H1 (cell line): ENCODE data around the gene EEIG1. TPM values are rescaled to one million over a fixed set of nuclear protein-coding genes. Genes with fewer than 3 reads are reported as not detected.

ENCODE experiments used
- CTCF ChIA-PET: fragments of 300-600 bp; sonication (Branson Sonifier 250); formaldehyde crosslinking; loops from one replicate; lab custom pipeline; 2021; ENCODE audit not compliant: partially characterized antibody; lab: Charles Lee
- POLR2A ChIA-PET: fragments of 300-600 bp; sonication (Branson Sonifier 250); formaldehyde crosslinking; loops from one replicate; lab custom pipeline; 2021; ENCODE audit warnings: inconsistent platforms; ENCODE audit not compliant: partially characterized antibody; lab: Charles Lee
- DNase-seq, 2 experiments: peaks; one replicate each; pipeline versions ENCODE4 v3.0.0 to v3.0.0-alpha.2; 2010 to 2022; ENCODE audit warnings: low spot score in 2 of 2, low read depth in 1 of 2, mixed read lengths in 1 of 2
- FAIRE-seq: peaks from 2 replicates; lab custom pipeline; 2011; peaks lifted over from hg19 to GRCh38; lab: Jason Lieb, UNC
- H2AFZ ChIP-seq: 2 replicates; pipeline ENCODE4 v1.8.1; 2012; ENCODE audit warnings: low read length, inconsistent platforms
- H2AK5ac ChIP-seq: 2 replicates; pipeline ENCODE4 v1.6.1; 2013; ENCODE audit warnings: low read depth, low read length
- H2BK120ac ChIP-seq: replicated peaks from 2 replicates; pipeline ENCODE3; 2013; ENCODE audit warnings: low read depth, low read length, inconsistent platforms
- H2BK12ac ChIP-seq: 2 replicates; pipeline ENCODE4 v1.6.1; 2013; ENCODE audit warnings: low read depth, low read length
- H2BK15ac ChIP-seq: 2 replicates; pipeline ENCODE4 v1.6.1; 2013; ENCODE audit warnings: low read length
- H2BK20ac ChIP-seq: 2 replicates; pipeline ENCODE4 v1.6.1; 2013; ENCODE audit warnings: low read length
- H2BK5ac ChIP-seq: 2 replicates; pipeline ENCODE4 v1.6.1; 2013; ENCODE audit warnings: low read depth, low read length
- H3K14ac ChIP-seq: 2 replicates; pipeline ENCODE4 v1.6.1; 2013; ENCODE audit warnings: inconsistent platforms; ENCODE audit not compliant: insufficient read length
- H3K18ac ChIP-seq: 2 replicates; pipeline ENCODE4 v1.6.1; 2013; ENCODE audit warnings: low read length; ENCODE audit errors: extremely low read depth
- H3K23ac ChIP-seq: 2 replicates; pipeline ENCODE4 v1.6.1; 2013; ENCODE audit warnings: inconsistent platforms; ENCODE audit not compliant: insufficient read length
- H3K23me2 ChIP-seq: 2 replicates; pipeline ENCODE4 v1.6.1; 2013; ENCODE audit warnings: low read depth, low read length
- H3K27ac ChIP-seq: 2 replicates; pipeline ENCODE4 v1.6.1; 2011; ENCODE audit warnings: low read depth, low read length, inconsistent platforms
- H3K27me3 ChIP-seq, 4 experiments: replicated peaks in 1 of 4; 1 replicate in 1 of 4; 2 replicates in 3 of 4; pipeline versions ENCODE4 v1.6.1 to v1.8.1; 2011 to 2013; ENCODE audit warnings: low read length in 3 of 4, mild to moderate bottlenecking in 3 of 4, inconsistent platforms in 2 of 4, mixed read lengths in 2 of 4, moderate library complexity in 1 of 4; ENCODE audit not compliant: control insufficient read depth in 3 of 4, insufficient read depth in 3 of 4; ENCODE audit errors: extremely low read depth in 1 of 4
- H3K36me3 ChIP-seq, 4 experiments: 2 replicates each; pipeline versions ENCODE4 v1.6.1 to v1.8.1; 2011 to 2013; ENCODE audit warnings: mild to moderate bottlenecking in 4 of 4, low read length in 3 of 4, moderate library complexity in 2 of 4, control low read depth in 1 of 4, inconsistent platforms in 1 of 4; ENCODE audit not compliant: insufficient read depth in 4 of 4, control insufficient read depth in 2 of 4
- H3K4ac ChIP-seq: replicated peaks from 2 replicates; pipeline ENCODE3; 2013; ENCODE audit warnings: low read length, low read depth, mixed read lengths, inconsistent platforms; ENCODE audit not compliant: insufficient read length
- H3K4me1 ChIP-seq, 4 experiments: replicated peaks in 1 of 4; 1 replicate in 1 of 4; 2 replicates in 3 of 4; pipeline versions ENCODE4 v1.6.1 to v1.8.1; 2011 to 2013; ENCODE audit warnings: low read length in 3 of 4, inconsistent platforms in 2 of 4, mixed read lengths in 1 of 4; ENCODE audit not compliant: insufficient read depth in 4 of 4, control insufficient read depth in 3 of 4
- H3K4me2 ChIP-seq, 2 experiments: 2 replicates each; pipeline versions ENCODE4 v1.6.1 to v1.8.1; 2011 to 2013; ENCODE audit warnings: low read depth in 2 of 2, low read length in 2 of 2, control low read depth in 1 of 2, inconsistent platforms in 1 of 2, mild to moderate bottlenecking in 1 of 2; ENCODE audit not compliant: insufficient read depth in 1 of 2
- H3K4me3 ChIP-seq, 4 experiments: fragments of 200-600, 300-600 bp in 1 of 4; sonication (generic), shearing (Covaris generic), sonication (Bioruptor Twin) in 1 of 4; 2 replicates each; pipeline versions ENCODE4 v1.5.1 to v1.8.1; 2011 to 2016; ENCODE audit warnings: low read length in 4 of 4, low read depth in 3 of 4, control low read depth in 2 of 4, inconsistent platforms in 2 of 4, mild to moderate bottlenecking in 2 of 4, mixed read lengths in 1 of 4, moderate library complexity in 1 of 4; ENCODE audit not compliant: insufficient read depth in 2 of 4; ENCODE audit errors: extremely low read depth in 1 of 4
- H3K56ac ChIP-seq: replicated peaks from 2 replicates; pipeline ENCODE3; 2013; ENCODE audit warnings: low read depth, mild to moderate bottlenecking, mixed read lengths, low read length, inconsistent platforms; ENCODE audit not compliant: insufficient read length
- H3K79me1 ChIP-seq: 2 replicates; pipeline ENCODE4 v1.6.1; 2013; ENCODE audit warnings: low read depth, low read length, control low read depth
- H3K79me2 ChIP-seq, 2 experiments: 2 replicates each; pipeline versions ENCODE4 v1.6.1 to v1.8.1; 2012 to 2013; ENCODE audit warnings: low read length in 2 of 2, mild to moderate bottlenecking in 2 of 2, inconsistent platforms in 1 of 2; ENCODE audit not compliant: insufficient read depth in 2 of 2, control insufficient read depth in 1 of 2
- H3K9ac ChIP-seq, 4 experiments: replicated peaks in 1 of 4; 1 replicate in 1 of 4; 2 replicates in 3 of 4; pipeline versions ENCODE4 v1.6.1 to v1.8.1; 2011 to 2013; ENCODE audit warnings: low read depth in 3 of 4, low read length in 3 of 4, control low read depth in 2 of 4, mild to moderate bottlenecking in 2 of 4, moderate library complexity in 2 of 4, inconsistent platforms in 1 of 4; ENCODE audit errors: extremely low read depth in 1 of 4
- H3K9me3 ChIP-seq, 2 experiments: 2 replicates each; pipeline versions ENCODE4 v1.6.1 to v1.8.1; 2012 to 2013; ENCODE audit warnings: mild to moderate bottlenecking in 2 of 2, moderate library complexity in 2 of 2, control low read depth in 1 of 2, inconsistent platforms in 1 of 2, low read depth in 1 of 2, low read length in 1 of 2, mixed read lengths in 1 of 2; ENCODE audit not compliant: insufficient read depth in 2 of 2
- H4K20me1 ChIP-seq, 2 experiments: replicated peaks in 1 of 2; 2 replicates each; pipeline versions ENCODE3 to v1.8.1; 2011 to 2013; ENCODE audit warnings: inconsistent platforms in 2 of 2, low read length in 2 of 2, mild to moderate bottlenecking in 1 of 2; ENCODE audit not compliant: insufficient read depth in 2 of 2, control insufficient read depth in 1 of 2
- H4K5ac ChIP-seq: 2 replicates; pipeline ENCODE4 v1.6.1; 2013; ENCODE audit warnings: low read length, low read depth, mixed read lengths, inconsistent platforms; ENCODE audit not compliant: insufficient read length
- H4K8ac ChIP-seq: 2 replicates; pipeline ENCODE4 v1.8.0; 2013; ENCODE audit warnings: mild to moderate bottlenecking, moderate library complexity, low read length, inconsistent platforms; ENCODE audit not compliant: insufficient read depth; ENCODE audit errors: extremely low read depth
- H4K91ac ChIP-seq: replicated peaks from 2 replicates; pipeline ENCODE3; 2013; ENCODE audit warnings: low read length, mixed read lengths, inconsistent platforms; ENCODE audit not compliant: insufficient read length
- EP300 ChIP-seq, 2 experiments: IDR thresholded peaks; 1 replicate in 1 of 2; 2 replicates in 1 of 2; pipeline ENCODE4 v1.6.1; 2011 to 2012; ENCODE audit warnings: low read depth in 2 of 2, low read length in 2 of 2, mild to moderate bottlenecking in 2 of 2, borderline replicate concordance in 1 of 2, inconsistent platforms in 1 of 2, moderate library complexity in 1 of 2
- MAFK ChIP-seq: IDR thresholded peaks from 2 replicates; pipeline ENCODE4 v1.6.1; 2012; ENCODE audit warnings: low read depth, mild to moderate bottlenecking, improper control_type of control experiment, low read length
- NANOG ChIP-seq: IDR thresholded peaks from 2 replicates; pipeline ENCODE4 v1.6.1; 2011; ENCODE audit warnings: low read length, low read depth, mild to moderate bottlenecking, inconsistent platforms; ENCODE audit not compliant: insufficient read depth, poor library complexity, severe bottlenecking
- POLR2A ChIP-seq, 2 experiments: IDR thresholded peaks; 1 replicate in 1 of 2; 2 replicates in 1 of 2; pipeline ENCODE4 v1.6.1; 2011; ENCODE audit warnings: low read depth in 2 of 2, low read length in 2 of 2, mild to moderate bottlenecking in 2 of 2; ENCODE audit errors: control extremely low read depth in 1 of 2
- RNF2 ChIP-seq: fragments of 200-900, 300-1000 bp; sonication (generic); IDR thresholded peaks from 2 replicates; pipeline ENCODE4 v1.7.1; 2016; ENCODE audit warnings: borderline replicate concordance, low read depth, mild to moderate bottlenecking, antibody characterized with exemption, low read length; ENCODE audit not compliant: poor library complexity, severe bottlenecking; ENCODE audit errors: missing control alignments
- WGBS, 2 experiments: shearing (Covaris generic) in 1 of 2; methylation state at CpG; one replicate each; pipeline versions ENCODE4 v1.1.6 to v1.1.7; 2013 to 2015; ENCODE audit warnings: low lambda C conversion rate in 2 of 2, mixed read lengths in 2 of 2, inconsistent platforms in 1 of 2, low coverage in 1 of 2, missing lambda C conversion rate in 1 of 2; ENCODE audit not compliant: insufficient replicate concordance in 2 of 2, insufficient coverage in 1 of 2, insufficient read length in 1 of 2; ENCODE audit errors: extremely low coverage in 1 of 2, missing lambda C conversion rate in 1 of 2; 5-methylcytosine and 5-hydroxymethylcytosine counted together
- polyA plus RNA-seq, 7 experiments: library from polyadenylated mRNA; depleted of rRNA in 3 of 7; stranded (reverse) in 5 of 7; unstranded in 2 of 7; fragments of >200 nt in 5 of 7; fragments of 200-250 nt in 2 of 7; gene quantifications; 1 replicate in 5 of 7; 2 replicates in 1 of 7; 4 replicates in 1 of 7; pipeline versions ENCODE4 v1.2.1 to v1.2.3, GENCODE V29; 2011 to 2013; ENCODE audit warnings: missing spikeins in 2 of 7, mixed read lengths in 2 of 7
- total RNA-seq: library from RNA; stranded (reverse); fragmentation: NEBNext Ultra II Directional; extraction: Animal tissue kit (Norgen Biotek cat#: 25700); gene quantifications from 2 replicates; pipeline ENCODE4 v1.2.1, GENCODE V29; 2021

The EEIG1 gene
- total and polyA plus RNA-seq, 2 of the 8 experiments (the other 6 are each of a cell fraction or from before 2014, with no cell fraction given): 29.8 to 50.8 TPM

- no peak for FAIRE-seq
- no peak overlapping the region for H3K14ac ChIP-seq
- no peak overlapping the region for H4K8ac ChIP-seq
- H2AK5ac ChIP-seq: no peak overlapping the region
- H2BK5ac ChIP-seq: 0 out of 2 replicates have a peak overlapping the region, but pooled peaks have one; percentile 75
- H4K20me1 ChIP-seq: peaks cover 63 to 66% of the 10 kb centered on the region in 2 experiments
- no peak overlapping the region for H3K4me3 ChIP-seq
- H3K18ac ChIP-seq: no peak overlapping the region
- no peak overlapping the region for H2BK120ac ChIP-seq
- 89% methylated on average over 6 of the region's 6 CpGs; no CpG with 5 or more reads in 1 of the 2 experiments for WGBS, 2 experiments
- H4K91ac ChIP-seq: no peak overlapping the region
- H2BK12ac ChIP-seq: no peak overlapping the region
- H4K5ac ChIP-seq: no peak overlapping the region
- H2AFZ ChIP-seq: no peak overlapping the region
- no peaks in the 10 kb centered on the region for H3K36me3 ChIP-seq
- H3K27me3 ChIP-seq: no peaks in the 10 kb centered on the region
- ChIA-PET POLR2A (interaction anchor here (0.7 to 1.8 kb wide), 3 partner anchors 14 to 257 kb away, joined by 3 to 7 read pairs (median 5); no protein-coding TSS in a partner anchor), CTCF (interaction anchor here (0.9 to 7.9 kb wide), 11 partner anchors 10 to 141 kb away, joined by 3 to 55 read pairs (median 4); no protein-coding TSS in a partner anchor)
- no peak overlapping the region for H3K56ac ChIP-seq
- H3K79me1 ChIP-seq: peaks cover 56% of the 10 kb centered on the region
- DNase-seq: no peak
- peaks cover 7% of the 10 kb centered on the region; the same call in 1 of the 2 replicates for H3K23me2 ChIP-seq
- H2BK15ac ChIP-seq: no peak overlapping the region
- H2BK20ac ChIP-seq: no peak overlapping the region
- H3K9me3 ChIP-seq: no peaks in the 10 kb centered on the region
- H3K4me2 ChIP-seq: peak overlapping the region in 1 of 2 experiments; percentile 73; a peak in 1 of 4 replicates
- no peak overlapping the region for H3K4ac ChIP-seq
- no peak overlapping the region for H3K23ac ChIP-seq
- H3K9ac ChIP-seq: no peak overlapping the region
- no peak overlapping the region for H3K27ac ChIP-seq
- peaks cover 4 to 57% (median 46%) of the 10 kb centered on the region in 4 experiments for H3K4me1 ChIP-seq
- peaks cover 22 to 85% of the 10 kb centered on the region in 2 experiments for H3K79me2 ChIP-seq
- no peak for TF ChIP-seq MAFK
- no peak for TF ChIP-seq NANOG
- no peak for TF ChIP-seq EP300 (IDR thresholded peaks at IDR 0.05; ENCODE audit: borderline replicate concordance in 1 of 2, low read depth in 2 of 2, low read length in 2 of 2)
- no peak for TF ChIP-seq POLR2A (IDR thresholded peaks at IDR 0.05; ENCODE audit: control extremely low read depth in 1 of 2, low read depth in 2 of 2, low read length in 2 of 2)
- no peak for TF ChIP-seq RNF2
Observed at GRCh38 chr9:127976498-127976897, 4.3 kb downstream of the EEIG1 start.
